CD4-positive, alpha-beta T cell treated with Interleukin-17A for 1 hour (primary cell): Measurements from ENCODE around the gene NEMP2.
"Not testable (repeated sequence)": the region's sequence is repeated elsewhere in the genome, so short reads cannot be mapped to it uniquely, and the experiment has no call there.

Source experiments
- DNase-seq: peaks from one replicate; pipeline ENCODE4 v3.0.0-alpha.2; 2020

NEMP2 gene

DNA sequence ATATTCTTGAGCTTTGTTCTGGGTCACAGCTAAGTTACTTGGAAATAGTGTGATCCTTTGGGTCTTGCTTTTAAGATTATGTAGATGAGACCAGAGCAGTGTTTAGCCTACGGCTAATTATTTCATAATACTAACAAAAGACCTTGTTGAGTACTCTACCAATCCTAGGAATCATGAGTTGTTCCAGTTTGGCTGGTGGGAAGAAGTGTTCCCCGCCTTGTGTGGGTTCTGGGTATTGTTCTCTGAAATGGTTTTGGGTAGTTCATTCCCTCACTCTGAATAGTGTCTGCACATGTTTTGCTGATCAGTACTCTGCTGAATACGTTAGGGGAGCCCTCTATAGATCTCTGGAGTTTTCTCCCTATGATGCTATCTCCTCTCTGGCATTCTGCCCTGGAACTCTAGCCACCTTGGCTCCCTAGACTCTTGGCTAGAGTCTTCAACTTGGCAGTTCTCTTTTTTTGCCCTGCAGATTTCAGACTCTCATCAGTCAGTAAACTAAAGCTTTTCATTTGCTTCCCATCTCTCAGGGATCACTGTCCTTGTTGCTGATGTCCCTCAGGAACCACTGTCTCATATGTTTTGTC lies 48.4 kb downstream of the NEMP2 start:
- no peak for DNase-seq

DNA sequence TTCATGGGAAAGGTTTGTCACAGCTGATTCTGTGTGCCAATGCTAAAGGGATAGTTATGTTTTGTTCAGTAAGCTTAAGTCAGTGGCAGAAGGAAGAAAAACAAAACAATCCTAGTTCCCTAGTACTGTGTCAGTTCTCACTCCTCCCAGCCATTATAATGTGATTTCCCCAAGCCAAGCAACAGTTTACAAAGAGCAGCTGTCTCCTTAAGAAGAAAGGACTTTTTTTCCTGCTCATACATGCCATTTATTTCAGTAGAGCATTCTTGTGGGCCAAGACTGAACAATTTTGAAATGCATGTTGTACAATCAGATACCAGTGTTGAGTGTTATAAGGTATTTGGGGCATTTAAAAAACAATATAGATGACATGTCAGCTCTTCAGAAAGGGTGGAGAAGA lies 52.1 kb downstream of the NEMP2 start:
- DNase-seq, result no peak

DNA sequence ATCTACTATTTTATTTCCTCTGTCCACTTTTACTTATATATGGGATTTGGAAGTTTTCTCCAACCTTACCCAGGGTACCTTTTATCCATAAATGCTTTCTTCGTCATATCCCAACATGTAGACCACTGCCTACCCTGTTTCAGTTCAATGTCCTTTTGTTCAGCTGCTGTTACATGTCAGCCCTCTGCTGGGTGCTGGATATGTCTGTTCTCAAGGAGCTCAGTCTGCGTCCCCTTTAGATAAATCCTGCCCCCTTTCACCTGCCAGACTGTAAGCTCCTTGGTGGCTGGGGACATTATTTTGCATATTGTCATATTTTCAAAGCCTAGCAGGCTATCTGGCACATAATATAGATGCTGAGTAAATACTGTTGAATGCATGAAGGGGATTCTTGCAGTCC lies 53.2 kb downstream of the NEMP2 start:
- DNase-seq, result no peak

DNA sequence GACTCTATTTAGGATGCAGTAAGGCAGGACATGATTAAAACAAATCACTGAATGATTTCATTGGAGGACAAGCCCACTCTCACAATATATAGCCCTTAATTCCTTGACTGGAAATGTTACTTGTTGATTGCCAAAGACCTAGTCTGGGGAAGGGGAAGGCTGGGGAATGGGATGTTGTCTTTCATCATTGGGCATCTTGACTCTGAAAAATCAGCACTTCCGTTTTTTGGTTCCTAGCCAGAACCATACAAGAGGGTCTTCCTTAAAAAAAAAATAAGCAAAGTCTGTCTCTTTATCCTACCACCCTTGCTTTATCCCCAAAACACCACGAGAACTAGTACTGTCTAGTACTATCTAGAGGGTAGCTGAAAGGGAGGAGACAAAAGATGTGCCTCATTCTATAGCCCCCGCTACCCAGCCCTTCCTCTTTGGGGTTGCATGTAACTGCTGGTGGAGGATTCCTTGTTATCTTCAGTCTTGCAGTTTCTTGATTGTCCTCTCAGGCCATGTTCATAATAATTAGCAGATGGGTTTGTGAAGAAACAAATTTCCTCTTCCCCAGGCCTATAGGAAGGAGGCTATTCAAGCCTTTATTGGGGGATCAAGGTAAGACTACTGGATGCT lies 55.8 kb downstream of the NEMP2 start:
- no peak for DNase-seq

DNA sequence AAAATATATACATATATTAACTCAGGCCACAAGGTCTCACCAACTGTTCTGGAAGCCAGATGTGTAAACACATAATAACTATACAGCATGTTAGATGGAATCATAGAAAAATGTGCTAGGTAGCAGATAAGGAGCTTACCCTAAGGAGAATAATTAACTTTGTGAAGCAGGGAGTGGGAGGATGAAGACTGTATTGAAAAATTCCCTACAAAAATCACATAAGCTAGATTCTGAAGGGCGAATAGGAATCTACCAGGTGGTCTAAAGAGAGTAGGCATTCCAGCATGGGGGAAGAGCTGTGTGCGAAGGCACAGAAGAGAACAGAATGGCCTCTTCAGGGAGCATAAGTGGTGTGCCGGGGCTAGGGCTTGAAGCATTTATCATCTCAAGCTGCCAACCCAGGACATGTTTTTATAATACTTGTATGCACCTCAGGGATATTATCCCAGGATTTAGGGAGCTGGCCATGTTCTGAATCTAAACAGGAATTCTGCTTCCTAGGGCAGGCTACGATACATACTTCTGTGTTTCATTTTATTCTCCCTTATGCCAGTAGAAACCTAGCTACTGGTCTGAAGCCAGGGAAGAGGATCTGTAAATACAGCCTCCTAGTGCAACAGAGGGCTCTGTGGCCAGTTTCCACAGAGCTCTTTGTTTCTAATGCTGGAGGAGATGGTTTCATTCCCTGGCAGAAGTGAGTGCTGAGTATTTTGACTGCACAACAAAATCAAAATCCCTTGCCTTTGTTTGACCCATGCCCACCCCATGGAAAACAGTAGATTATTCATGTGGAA lies 56.7 kb downstream of the NEMP2 start:
- DNase-seq, result no peak

DNA sequence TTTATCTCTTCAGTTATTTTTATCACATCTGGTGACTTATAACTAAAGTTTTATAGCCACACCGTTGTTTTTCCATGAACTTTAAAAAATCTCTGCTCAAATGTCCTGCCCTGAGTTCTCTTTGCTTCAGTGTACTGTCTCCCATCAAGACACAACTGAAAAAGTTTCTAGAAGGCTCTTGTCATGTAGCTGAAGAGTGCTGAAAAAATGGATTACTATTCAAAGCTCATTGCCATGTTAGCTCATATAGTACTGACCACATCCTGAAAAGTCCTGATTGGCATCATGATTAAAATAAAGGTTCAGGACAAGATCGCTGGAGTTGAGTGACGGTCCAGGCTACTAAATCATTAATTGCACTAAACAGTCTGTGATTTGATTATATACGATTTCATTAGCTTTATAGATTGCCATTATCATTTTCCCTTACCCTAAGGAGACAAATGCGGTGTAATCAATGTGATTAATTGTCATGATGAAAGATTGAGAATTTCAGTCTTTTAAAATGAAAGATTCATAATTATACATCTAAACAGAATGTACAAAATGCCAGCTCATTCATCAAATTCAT lies 64.2 kb downstream of the NEMP2 start:
- no peak for DNase-seq

DNA sequence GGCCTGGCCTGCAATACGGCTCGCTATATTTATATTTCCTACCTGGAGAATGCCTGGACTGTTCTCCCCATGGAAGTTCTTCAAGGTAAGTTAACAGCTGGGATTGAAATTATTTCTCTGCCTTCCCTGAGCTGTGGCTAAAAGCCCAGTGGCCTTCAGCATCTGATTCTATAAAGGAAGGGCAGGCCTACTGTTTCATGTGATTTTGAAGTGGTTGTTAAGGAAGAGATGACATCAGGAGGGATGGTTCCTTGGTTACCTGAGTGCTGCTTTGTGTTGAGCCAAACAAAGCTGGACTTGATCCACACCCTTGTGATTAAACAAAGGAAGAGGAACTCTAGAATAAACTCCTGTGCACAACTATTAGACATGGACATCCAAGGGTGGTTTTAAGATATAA lies 64.8 kb downstream of the NEMP2 start:
- DNase-seq, result peak; percentile 42

DNA sequence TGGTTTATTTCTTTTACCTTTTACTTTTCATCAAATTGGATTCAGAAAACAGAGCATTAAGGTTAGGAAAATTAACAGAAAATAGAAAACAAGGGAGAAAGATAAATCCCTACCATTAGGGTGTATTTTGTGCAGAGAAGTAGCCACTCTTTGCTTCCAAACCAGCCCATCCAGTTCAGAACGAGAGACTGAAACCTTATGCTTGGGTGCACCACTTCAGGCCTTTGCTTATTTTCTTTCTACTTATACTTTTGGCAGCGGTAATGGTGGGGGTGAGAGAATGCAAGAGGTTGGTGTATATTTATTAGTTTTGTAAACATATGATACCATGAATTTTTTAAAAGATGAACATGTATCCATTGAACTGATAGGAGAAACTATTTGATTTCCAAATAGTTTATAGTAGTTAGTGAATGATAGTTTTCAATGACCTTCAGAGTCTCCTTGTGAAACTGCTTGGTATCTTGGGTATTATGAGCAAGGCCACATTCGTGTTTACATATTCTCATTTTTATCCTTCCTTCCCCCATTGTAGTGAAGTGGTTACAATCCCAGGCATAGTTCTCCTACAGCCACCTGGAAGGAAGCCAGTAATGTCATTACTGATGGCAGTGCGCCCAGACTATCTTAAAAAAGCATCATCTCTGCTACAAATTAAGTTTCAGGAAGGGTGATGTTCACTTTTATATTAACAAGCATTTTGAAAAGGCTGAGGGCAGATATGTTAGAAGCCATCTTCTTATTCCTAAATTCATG lies 65.5 kb downstream of the NEMP2 start:
- DNase-seq, result no peak

DNA sequence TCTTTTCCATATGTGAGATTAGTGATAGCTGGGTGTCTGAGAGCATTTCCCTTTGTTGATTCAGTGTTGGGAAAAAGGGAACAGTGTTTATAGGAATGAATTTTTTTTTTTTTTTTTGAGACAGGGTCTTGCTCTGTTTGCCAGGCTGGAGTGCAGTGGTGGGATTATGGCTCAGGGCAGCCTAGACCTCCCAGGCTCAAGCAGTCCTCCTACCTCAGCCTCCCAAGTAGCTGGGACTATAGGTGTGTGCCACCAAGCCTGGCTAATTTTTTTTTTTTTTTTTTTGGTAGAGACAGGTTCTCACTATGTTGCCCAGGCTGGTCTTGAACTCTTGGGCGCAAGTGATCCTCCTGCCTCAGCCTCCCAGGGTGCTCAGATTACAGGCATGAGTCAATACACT lies 66.2 kb downstream of the NEMP2 start:
- not testable (repeated sequence) for DNase-seq

DNA sequence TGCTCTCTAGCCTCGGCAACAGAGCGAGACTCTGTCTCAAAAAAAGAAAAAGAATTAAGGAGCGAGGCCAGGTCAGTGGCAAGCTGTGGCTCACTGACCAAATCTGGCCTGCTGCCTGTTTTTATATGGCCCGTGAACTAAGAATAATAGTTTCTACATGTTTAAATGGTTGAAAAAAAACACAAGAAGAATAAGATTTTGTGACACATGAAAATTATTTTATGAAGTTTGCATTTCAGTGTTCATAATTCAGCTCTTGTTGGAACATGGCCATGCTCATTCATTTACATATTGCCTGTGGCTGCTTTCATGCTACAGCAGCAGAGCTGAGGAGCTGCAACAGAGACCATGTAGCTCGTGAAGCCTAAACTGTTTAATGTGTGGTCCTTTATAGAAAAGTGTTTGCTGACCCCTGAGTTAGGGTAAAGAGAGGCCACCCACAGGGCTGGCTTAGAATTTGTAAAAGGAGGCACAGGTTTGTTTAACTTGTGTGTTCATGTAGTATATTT lies 66.9 kb downstream of the NEMP2 start:
- DNase-seq, result no peak

DNA sequence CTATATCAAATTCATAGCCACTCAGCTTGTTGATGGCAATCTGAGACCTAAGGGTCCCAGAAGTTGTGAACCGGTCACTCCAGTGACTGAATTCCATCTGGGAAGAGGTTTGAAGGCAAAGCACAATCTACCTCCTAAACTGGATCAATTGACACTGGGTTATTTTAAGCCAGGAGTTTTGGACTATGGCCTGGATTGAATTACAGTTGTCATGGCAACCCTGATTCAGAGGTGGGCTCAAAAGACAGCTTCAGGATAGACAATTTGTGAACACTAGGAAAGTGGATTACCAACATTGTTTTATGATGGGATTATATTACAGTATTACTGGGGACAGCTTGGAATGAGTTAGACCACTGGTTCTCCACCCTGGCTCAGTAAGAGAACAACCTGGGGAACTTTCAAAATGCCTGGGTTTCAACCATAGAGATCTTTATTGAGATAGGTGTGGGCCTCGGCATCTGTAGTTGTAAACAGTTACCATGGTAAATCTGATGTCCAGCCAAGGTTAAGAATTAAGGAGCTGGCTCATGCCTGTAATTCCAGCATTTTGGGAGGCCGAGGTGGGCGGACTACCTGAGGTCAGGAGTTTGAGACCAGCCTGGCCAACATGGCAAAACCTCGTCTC lies 67.6 kb downstream of the NEMP2 start:
- DNase-seq, result no peak

DNA sequence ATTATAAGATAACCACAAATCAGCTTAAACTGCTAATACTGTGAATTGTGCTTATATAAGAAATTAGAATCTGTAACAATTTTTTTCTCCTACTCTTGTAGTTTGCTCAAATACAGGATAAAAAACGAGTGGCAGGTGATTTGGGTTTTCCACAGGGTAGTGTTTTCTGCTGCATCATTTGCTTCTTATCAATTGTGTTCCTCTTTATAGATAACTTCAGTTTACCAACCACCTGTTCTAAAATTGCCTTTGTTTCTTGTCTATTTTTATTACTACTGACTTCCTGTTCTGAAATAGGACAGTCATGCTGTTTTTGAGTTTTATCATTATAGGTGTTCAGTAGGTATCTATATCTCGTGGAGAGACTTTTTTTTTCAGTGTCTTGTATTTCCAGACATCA lies 69.5 kb downstream of the NEMP2 start:
- no peak for DNase-seq

DNA sequence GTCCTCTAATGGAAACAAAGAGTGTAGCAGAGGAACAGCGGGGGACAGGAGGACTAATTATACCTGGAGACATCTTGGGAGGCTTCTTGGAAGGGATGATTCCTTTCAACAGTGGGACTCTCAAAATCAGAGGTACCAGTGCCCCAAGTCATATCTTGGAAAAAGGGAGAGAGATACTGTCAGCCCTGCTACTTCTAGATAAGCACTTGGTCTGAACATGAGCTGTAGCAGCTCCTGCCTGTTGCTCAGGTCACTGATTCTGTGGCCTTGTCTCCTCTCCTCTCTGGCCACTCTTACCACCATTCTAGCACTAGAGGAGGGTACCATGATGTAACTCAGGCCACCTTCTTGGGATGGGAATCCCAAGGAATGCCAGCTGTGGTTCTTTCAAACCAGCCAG lies 71.9 kb downstream of the NEMP2 start:
- DNase-seq, result no peak

DNA sequence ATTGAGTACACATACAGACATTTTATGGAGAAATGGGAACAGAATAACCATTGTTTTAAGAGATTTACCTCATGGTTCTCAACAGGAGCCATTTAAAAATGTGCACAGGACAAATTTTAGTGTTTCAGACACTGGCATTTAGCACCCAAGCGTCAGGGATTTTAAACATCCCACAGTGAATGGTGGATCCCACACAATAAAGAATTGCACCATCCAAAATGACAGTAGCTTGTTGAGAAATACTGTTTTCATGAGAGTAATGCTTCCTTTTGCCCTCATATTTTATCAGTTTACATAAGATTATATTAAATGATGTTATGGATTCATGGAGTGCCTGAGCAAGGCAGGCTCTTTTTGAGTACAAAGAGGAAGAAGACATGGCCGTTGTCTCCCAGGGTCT lies 72.3 kb downstream of the NEMP2 start:
- no peak for DNase-seq

DNA sequence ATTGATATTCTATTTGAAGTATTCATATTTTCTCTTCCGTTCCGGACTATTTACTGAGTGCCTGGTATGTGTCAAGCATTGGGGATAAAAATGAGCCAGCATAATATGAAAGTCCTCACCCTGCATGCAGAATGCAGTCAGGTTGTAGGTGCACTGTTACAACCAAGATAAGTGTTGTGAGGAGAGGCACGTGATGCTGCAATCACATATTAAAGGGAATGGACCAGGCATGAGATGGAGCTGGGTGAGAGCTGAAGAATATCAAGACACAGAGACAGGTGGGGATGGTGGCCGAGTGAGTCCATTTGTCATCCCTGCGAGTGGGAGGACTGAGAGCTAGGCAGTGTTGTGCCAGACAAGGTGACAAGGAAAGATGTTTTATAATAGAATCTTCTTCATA lies 74.0 kb downstream of the NEMP2 start:
- no peak for DNase-seq

DNA sequence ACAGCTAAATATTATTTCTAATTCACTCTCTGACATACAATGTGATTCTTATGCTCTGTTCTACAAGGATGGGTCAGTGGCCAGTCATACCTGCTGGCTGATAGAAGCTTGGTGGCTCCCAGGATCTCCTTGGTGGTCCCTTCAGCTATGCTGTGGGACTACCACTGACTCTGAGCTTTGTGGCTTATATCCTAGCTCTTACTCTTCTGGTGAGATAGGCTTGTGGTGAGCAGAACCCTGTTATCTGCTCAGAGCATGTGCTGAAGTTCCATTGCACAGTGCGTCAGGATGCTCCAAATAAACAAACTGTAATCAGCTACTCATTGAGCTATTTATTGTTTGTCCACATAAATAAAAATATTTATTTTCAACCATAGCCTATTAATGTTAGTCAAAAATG lies 74.6 kb downstream of the NEMP2 start:
- DNase-seq, result no peak

DNA sequence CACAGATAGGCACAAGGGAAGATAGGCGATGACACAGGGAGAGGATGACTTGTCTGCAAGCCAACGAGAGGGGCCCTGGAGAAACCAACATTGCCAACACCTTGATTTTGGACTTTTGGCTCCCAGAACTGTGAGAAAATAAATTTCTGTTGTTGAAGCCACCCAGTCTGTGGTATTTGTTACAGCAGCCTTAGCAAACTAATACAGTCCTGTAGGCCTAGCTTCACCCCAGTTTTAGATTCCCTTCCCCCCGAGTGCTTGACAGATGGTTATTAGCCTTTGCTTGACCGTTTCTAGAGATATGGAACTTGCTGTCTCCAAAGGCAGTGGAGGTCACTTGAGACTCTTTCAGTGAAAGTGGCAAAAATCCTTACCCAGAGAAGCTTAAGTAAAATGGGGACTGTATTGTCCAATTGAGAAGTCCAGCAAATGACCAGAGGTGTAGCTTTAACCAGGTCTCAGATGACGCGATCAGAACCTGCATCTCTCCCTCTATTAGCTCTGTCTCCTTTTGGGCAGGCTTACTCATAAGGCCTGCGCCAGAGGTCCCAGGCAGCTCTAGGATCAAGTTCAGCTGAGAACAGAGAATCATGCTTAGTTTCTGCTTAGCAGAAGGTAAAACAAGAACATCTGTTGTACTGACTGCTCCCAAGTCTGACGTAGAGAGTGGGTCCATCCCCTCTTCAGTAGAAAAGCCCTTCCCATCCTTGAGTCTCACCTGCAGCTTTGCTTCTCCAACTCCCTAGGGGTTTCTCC lies 76.0 kb downstream of the NEMP2 start:
- no peak for DNase-seq

DNA sequence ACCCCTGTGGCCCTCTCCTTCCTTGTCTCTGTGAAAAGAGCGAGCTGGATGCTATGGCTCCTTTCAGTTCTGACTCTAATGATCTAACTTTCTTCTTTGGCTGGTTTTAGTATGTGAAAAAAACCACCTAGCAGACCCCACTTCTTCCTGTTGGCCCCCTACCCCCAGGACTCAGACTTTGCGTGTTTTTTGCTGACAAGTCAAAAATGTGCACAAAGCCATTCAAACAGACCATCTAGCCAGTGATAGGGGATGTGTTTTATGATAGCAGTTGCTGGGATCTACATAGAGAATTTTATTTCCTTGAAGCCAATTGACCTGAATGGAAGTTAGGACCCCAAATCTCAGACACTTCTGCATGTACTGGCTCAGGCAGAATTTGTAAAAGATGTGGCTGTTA lies 77.3 kb downstream of the NEMP2 start:
- DNase-seq, result no peak

DNA sequence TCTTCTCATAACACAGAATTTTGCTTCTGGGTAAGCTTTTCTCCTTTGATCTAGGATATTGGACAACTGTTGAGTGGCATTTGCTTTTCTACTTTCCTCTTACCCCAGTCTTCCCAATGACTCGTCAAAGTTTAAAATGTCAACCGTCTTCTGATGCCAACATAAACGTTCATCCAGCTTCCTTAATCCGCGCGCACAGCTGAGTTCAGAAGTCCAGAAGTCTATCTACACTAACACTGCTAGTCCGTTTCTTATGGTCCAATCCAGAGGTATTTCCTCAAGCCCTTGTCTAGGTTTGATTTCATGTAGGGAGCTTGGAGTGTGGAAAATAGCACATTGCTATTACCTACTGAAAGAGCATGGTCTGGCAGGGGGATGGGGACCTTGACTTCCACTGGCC lies 77.7 kb downstream of the NEMP2 start:
- DNase-seq, result no peak

DNA sequence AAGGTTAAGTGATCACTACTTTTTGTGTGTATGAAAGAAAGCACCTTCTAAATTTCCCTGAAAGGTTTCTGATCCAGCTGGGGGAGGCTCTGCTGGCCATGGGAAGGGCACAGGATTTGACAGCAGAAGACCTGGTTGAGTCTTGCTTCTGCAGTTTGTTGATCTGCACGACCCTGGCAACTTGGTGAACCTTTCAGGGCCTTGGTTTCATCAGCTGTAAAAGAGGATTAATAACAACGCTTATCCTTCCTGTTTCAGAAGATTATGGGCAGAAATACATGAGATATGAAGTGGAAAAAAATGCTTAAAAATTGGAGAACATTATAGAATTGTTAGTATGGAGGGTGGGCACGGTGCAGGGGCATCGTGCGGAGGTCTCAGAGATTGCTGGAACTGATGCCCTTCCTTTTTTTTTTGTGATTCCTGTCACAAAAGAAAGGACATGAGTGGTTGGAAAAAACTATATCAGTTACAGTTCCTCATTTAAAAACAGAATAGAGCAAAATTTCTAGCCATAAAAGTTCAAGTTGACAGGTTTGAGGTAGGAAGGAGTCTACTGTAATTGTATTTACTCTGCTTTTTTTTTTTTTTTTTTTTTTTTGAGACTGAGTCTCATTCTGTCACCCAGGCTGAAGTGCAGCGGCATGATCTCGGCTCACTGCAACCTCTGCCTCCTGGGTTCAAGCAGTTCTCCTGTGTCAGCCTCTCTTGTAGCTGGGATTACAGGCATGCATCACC lies 79.0 kb downstream of the NEMP2 start:
- DNase-seq, result no peak

DNA sequence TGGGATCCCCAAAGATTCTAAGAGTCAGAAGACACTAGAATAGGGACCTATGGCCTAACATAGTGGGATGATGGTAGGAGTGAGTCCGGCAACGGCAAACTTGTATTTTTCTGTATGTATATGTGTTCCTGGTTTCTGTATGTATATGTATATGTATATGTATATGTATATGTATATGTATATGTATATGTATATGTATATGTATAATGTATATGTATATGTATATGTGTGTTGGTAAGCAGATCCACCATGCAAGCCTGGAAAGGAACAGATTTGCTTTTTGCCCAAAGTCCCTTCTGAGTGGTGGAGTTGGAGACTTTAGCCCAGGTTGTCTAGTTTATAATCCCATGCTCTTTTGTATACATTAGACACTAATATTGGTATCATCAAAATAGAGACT lies 79.7 kb downstream of the NEMP2 start:
- DNase-seq, result no peak
